Stimulated activated CD8-positive, alpha-beta memory T cell treated with anti-CD3 and anti-CD28 coated beads, Interleukin-4, amount 100 ng/mL, for 1 hour (primary cell): ENCODE results near the gene BCAR3.
"Not testable (repeated sequence)": the region's sequence is repeated elsewhere in the genome, so short reads cannot be mapped to it uniquely, and the experiment has no call there.

Experiments used
- DNase-seq, 2 donors: peaks; one replicate each; pipeline ENCODE4 v3.0.0-alpha.2; 2020; ENCODE audit warnings: low read depth in 2 of 2, low spot score in 1 of 2

Gene BCAR3

GRCh38 chr1:93670141-93670540, 11.5 kb downstream of the BCAR3 start:
- DNase-seq = no peak

GRCh38 chr1:93669369-93669768, 12.3 kb downstream of the BCAR3 start:
- no peak for DNase-seq

GRCh38 chr1:93668951-93669350, 12.7 kb downstream of the BCAR3 start:
- no peak for DNase-seq

- no peak for DNase-seq
Measured at GRCh38 chr1:93668121-93668520, 13.5 kb downstream of the BCAR3 start.

GRCh38 chr1:93667642-93668041, 14.0 kb downstream of the BCAR3 start:
- no peak for DNase-seq

- DNase-seq = no peak
Measured at GRCh38 chr1:93666613-93667384, 14.8 kb downstream of the BCAR3 start.

- DNase-seq = no peak
Measured at GRCh38 chr1:93665015-93665414, 16.6 kb downstream of the BCAR3 start.

- no peak for DNase-seq
Measured at GRCh38 chr1:93663208-93663614, 18.4 kb downstream of the BCAR3 start.

GRCh38 chr1:93662481-93663207, 19.0 kb downstream of the BCAR3 start:
- DNase-seq = no peak

GRCh38 chr1:93661829-93662474, 19.7 kb downstream of the BCAR3 start:
- DNase-seq = no peak

- DNase-seq = not testable (repeated sequence)
Measured at GRCh38 chr1:93661341-93661740, 20.3 kb downstream of the BCAR3 start.

GRCh38 chr1:93659822-93660503, 21.7 kb downstream of the BCAR3 start:
- no peak for DNase-seq

GRCh38 chr1:93658188-93658587, 23.4 kb downstream of the BCAR3 start:
- no peak for DNase-seq

GRCh38 chr1:93656491-93656890, 25.1 kb downstream of the BCAR3 start:
- DNase-seq = no peak

GRCh38 chr1:93653656-93654055, 28.0 kb downstream of the BCAR3 start:
- no peak for DNase-seq

GRCh38 chr1:93652323-93652949, 29.2 kb downstream of the BCAR3 start:
- no peak for DNase-seq

- no peak for DNase-seq
Measured at GRCh38 chr1:93651695-93652094, 29.9 kb downstream of the BCAR3 start.

GRCh38 chr1:93650159-93650558, 31.5 kb downstream of the BCAR3 start:
- DNase-seq = not testable (repeated sequence)

GRCh38 chr1:93649231-93649630, 32.4 kb downstream of the BCAR3 start:
- DNase-seq = no peak

- no peak for DNase-seq
Measured at GRCh38 chr1:93648656-93649055, 33.0 kb downstream of the BCAR3 start.

- no peak for DNase-seq
Measured at GRCh38 chr1:93641527-93641926, 40.1 kb downstream of the BCAR3 start.
